HG02840 (cell line): Measurements from ENCODE around the gene AMHR2.

ENCODE experiments used
- ATAC-seq: cut with Tn5 transposase; IDR thresholded peaks from one replicate; pipeline ENCODE4 v1.9.1; 2021; ENCODE audit warnings: mild to moderate bottlenecking, moderate library complexity, moderate number of reproducible peaks; ENCODE audit not compliant: unreplicated experiment, low FRiP score

Gene AMHR2

GRCh38 chr12:53476769-53477209, 53.1 kb downstream of the AMHR2 start:
- no peak for ATAC-seq

- no peak for ATAC-seq
Measured at GRCh38 chr12:53478865-53479264, 55.2 kb downstream of the AMHR2 start.

- no peak for ATAC-seq
Measured at GRCh38 chr12:53479331-53479730, 55.7 kb downstream of the AMHR2 start.

GRCh38 chr12:53480491-53481442, 57.1 kb downstream of the AMHR2 start:
- ATAC-seq, result no peak
